OCI-LY3 (cell line): Measurements from ENCODE around the gene SMTNL2.

ENCODE experiments used
- EZH2phosphoT487 ChIP-seq: fragments of 200-600 bp; shearing (Covaris generic); IDR thresholded peaks from 2 replicates; pipeline ENCODE4 v1.6.1; 2018; ENCODE audit warnings: antibody characterized with exemption, mixed run types, low read depth
- TF ChIP-seq, protein P1 (sequence below): fragments of 200-600, 300-600 bp; sonication (generic); IDR thresholded peaks from 2 replicates; pipeline ENCODE4 v1.5.1; 2014; ENCODE audit warnings: antibody characterized with exemption, low read length, low read depth

DNA sequence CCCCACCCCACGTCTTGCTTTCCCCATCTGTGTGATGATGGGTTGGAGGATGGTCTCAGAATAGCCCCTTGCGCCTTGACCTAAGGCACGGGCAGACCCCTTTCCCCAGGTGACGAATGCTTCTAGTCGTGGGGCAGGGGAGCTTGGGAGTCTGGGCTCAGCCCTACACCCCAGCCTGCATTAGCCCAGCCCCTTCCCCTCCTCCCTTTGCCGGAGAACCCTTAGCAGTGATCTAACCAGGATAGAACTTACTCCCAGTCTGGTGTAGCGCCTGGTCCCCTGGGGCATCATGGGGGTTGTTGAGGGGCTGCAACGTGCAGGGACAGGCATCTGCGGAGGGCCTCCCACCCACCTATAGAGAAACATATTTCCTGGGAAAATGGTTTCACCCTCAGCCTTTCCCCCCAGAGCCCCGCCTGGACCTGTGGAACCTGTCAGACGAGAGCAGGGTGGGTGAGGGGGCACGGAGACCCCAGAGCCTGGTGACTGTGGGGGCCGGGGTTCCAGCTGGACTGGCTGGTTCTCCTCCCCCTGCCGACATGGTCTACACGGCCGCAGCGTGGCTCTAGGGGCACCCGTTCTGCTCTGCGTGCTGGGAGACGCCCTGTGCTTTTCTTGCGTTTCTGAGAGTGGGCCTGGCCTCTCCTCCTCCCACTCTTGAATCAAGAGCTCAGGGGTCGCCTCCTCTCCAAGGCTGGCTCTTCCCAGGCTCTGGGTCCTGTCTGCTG lies 4.7 kb downstream of the SMTNL2 start:
- TF ChIP-seq, protein P1, sequence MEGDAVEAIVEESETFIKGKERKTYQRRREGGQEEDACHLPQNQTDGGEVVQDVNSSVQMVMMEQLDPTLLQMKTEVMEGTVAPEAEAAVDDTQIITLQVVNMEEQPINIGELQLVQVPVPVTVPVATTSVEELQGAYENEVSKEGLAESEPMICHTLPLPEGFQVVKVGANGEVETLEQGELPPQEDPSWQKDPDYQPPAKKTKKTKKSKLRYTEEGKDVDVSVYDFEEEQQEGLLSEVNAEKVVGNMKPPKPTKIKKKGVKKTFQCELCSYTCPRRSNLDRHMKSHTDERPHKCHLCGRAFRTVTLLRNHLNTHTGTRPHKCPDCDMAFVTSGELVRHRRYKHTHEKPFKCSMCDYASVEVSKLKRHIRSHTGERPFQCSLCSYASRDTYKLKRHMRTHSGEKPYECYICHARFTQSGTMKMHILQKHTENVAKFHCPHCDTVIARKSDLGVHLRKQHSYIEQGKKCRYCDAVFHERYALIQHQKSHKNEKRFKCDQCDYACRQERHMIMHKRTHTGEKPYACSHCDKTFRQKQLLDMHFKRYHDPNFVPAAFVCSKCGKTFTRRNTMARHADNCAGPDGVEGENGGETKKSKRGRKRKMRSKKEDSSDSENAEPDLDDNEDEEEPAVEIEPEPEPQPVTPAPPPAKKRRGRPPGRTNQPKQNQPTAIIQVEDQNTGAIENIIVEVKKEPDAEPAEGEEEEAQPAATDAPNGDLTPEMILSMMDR: no peak
- TF ChIP-seq EZH2phosphoT487: no peak
